ENCODE data around the gene MCM6.

DNA sequence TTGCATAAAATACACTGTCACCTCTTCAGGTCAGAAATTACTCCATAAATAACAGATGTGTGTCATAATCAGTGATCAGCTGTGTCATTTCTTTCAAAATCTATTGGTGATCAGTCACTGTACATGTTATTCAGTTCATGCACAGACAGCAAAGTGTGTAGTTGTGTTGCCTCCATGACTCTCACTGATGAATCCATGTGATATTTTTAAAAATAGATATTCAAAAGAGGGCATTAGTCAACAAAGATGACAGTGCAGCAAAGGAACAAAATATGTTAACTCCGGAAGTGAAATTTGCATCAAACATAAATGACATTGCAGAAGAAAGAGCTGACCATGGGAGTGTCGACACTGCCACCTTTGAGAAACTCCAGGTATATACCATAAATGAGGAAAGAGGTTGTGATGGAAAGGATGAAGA lies 17.1 kb upstream of the MCM6 start:
- no peak for TF ChIP-seq ZFX (IDR thresholded peaks at IDR 0.05; ENCODE audit: borderline replicate concordance)
- TF ChIP-seq, protein P1, sequence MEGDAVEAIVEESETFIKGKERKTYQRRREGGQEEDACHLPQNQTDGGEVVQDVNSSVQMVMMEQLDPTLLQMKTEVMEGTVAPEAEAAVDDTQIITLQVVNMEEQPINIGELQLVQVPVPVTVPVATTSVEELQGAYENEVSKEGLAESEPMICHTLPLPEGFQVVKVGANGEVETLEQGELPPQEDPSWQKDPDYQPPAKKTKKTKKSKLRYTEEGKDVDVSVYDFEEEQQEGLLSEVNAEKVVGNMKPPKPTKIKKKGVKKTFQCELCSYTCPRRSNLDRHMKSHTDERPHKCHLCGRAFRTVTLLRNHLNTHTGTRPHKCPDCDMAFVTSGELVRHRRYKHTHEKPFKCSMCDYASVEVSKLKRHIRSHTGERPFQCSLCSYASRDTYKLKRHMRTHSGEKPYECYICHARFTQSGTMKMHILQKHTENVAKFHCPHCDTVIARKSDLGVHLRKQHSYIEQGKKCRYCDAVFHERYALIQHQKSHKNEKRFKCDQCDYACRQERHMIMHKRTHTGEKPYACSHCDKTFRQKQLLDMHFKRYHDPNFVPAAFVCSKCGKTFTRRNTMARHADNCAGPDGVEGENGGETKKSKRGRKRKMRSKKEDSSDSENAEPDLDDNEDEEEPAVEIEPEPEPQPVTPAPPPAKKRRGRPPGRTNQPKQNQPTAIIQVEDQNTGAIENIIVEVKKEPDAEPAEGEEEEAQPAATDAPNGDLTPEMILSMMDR (IDR thresholded peaks at IDR 0.05) = no peak

Measured in 22Rv1 (cell line).